Mesothelial cell of epicardium (in vitro differentiated cells): ENCODE measurements around the gene AHDC1. TPM values are rescaled to one million over a fixed set of nuclear protein-coding genes. Genes with fewer than 3 reads are reported as not detected.

Experiments used
- DNase-seq, 2 experiments: peaks; one replicate each; pipeline ENCODE4 v3.0.0; 2021; ENCODE audit warnings: low spot score in 2 of 2; ENCODE audit not compliant: unreplicated experiment in 2 of 2
- H3K27ac Mint-ChIP-seq: 2 replicates; pipeline ENCODE4 v1.8.0; 2021; ENCODE audit warnings: mixed read lengths
- H3K27me3 Mint-ChIP-seq: 2 replicates; pipeline ENCODE4 v1.8.0; 2021; ENCODE audit warnings: low read depth, mixed read lengths
- H3K36me3 Mint-ChIP-seq: 2 replicates; pipeline ENCODE4 v1.8.0; 2021; ENCODE audit warnings: mixed read lengths
- H3K4me1 Mint-ChIP-seq: 2 replicates; pipeline ENCODE4 v1.8.0; 2021; ENCODE audit warnings: mixed read lengths
- H3K4me3 Mint-ChIP-seq: 2 replicates; pipeline ENCODE4 v1.8.0; 2021; ENCODE audit warnings: mild to moderate bottlenecking, moderate library complexity, mixed read lengths
- H3K9me3 Mint-ChIP-seq: 2 replicates; pipeline ENCODE4 v1.8.0; 2021; ENCODE audit warnings: mixed read lengths
- total RNA-seq: library from RNA; stranded (reverse); gene quantifications from 3 replicates; pipeline ENCODE4 v1.2.1, GENCODE V29; 2021
- TF ChIP-seq, protein P1 (sequence below): fragments of 200-600 bp; sonication (generic); IDR thresholded peaks from one replicate; pipeline ENCODE4 v1.5.0; 2021; ENCODE audit warnings: antibody characterized with exemption; ENCODE audit not compliant: unreplicated experiment

The AHDC1 gene
- total RNA-seq, 1 donor from 2014 or later = 73.5 TPM

DNA sequence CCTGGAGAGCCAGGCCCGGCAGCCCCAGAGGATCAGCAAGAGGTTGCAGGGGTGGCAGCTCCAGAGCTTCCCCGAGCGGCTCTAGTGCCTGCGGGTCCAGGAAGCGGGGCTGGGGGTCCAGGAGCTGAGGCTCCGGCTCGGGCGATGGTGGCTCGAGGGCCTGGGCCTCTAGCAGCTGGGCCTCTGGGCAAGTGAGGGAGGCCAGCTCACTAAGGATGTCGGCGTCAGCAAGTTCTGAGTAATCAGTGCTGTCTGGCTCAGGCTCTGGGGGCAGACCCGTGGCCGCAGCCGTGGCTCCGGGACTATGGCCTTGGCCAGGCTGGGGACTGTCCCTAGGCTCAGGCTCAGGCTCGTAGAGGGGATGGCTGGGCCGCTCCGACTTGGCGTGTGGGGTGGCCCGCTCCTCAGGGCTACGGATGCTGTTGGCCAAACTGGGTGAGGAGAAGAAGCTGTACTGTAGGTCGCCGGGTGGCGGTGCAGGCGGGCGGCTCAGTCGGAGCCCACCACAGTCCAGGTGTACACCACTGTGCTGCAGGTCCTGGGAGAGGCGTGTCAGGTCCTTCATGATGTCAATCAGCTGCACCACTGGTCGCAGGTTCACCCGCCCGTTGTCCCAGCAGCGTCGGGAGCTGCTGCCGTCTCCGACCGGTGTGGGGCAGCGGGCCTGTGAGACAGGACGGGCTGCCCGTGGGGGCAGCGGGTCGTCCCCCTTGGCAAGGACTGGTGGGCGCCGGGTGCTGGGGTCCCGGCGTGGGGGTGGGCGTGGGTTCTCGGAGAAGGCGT lies 52.6 kb downstream of the AHDC1 start:
- TF ChIP-seq, protein P1, sequence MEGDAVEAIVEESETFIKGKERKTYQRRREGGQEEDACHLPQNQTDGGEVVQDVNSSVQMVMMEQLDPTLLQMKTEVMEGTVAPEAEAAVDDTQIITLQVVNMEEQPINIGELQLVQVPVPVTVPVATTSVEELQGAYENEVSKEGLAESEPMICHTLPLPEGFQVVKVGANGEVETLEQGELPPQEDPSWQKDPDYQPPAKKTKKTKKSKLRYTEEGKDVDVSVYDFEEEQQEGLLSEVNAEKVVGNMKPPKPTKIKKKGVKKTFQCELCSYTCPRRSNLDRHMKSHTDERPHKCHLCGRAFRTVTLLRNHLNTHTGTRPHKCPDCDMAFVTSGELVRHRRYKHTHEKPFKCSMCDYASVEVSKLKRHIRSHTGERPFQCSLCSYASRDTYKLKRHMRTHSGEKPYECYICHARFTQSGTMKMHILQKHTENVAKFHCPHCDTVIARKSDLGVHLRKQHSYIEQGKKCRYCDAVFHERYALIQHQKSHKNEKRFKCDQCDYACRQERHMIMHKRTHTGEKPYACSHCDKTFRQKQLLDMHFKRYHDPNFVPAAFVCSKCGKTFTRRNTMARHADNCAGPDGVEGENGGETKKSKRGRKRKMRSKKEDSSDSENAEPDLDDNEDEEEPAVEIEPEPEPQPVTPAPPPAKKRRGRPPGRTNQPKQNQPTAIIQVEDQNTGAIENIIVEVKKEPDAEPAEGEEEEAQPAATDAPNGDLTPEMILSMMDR = no peak
- H3K4me3 Mint-ChIP-seq = no peak overlapping the region
- no peaks in the 10 kb centered on the region for H3K27me3 Mint-ChIP-seq
- H3K27ac Mint-ChIP-seq = no peak overlapping the region
- no peaks in the 10 kb centered on the region for H3K9me3 Mint-ChIP-seq
- H3K36me3 Mint-ChIP-seq = peaks cover 23% of the 10 kb centered on the region
- DNase-seq = peak in 1 of 2 experiments; percentile 36
- peaks cover 3% of the 10 kb centered on the region for H3K4me1 Mint-ChIP-seq

DNA sequence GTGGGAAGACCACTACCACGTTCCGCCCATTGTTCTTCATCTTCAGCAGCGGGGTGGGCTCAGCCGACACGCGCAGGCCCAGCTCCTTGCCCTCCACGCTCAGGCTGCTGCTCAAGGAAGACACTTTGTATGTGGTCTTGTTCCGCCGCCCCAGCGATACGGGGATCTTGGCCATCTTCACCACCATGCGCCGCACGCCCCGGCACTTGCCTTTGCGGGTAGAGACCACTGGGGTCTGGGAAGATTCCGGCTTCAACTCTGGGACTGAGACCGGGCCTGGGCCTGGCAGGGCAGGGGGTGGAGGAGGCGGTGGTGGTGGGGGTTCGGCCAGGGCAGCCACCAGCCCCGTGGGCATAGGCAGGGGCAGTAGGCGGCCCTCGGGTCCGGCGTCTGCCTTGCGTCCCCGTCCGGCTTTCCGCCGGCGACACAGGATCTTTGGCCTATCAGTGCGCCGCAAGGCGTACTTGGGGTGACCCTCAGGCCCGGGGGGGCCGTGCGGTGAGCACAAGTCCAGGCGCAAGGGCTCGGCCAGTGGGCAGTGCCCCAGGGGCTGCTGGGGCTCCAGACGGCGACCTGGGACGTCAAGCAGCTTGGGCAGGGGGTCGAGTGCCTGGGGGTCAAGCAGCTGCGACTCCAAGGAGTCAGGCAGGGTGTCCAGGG lies 53.3 kb downstream of the AHDC1 start:
- peak in 1 of 2 experiments; percentile 36 for DNase-seq
- TF ChIP-seq, protein P1 = no peak
- Mint-ChIP-seq H3K27ac (no peak overlapping the region), H3K27me3 (no peaks in the 10 kb centered on the region), H3K4me1 (no peaks in the 10 kb centered on the region), H3K4me3 (no peak overlapping the region), H3K36me3 (peaks cover 23% of the 10 kb centered on the region), H3K9me3 (no peaks in the 10 kb centered on the region)

DNA sequence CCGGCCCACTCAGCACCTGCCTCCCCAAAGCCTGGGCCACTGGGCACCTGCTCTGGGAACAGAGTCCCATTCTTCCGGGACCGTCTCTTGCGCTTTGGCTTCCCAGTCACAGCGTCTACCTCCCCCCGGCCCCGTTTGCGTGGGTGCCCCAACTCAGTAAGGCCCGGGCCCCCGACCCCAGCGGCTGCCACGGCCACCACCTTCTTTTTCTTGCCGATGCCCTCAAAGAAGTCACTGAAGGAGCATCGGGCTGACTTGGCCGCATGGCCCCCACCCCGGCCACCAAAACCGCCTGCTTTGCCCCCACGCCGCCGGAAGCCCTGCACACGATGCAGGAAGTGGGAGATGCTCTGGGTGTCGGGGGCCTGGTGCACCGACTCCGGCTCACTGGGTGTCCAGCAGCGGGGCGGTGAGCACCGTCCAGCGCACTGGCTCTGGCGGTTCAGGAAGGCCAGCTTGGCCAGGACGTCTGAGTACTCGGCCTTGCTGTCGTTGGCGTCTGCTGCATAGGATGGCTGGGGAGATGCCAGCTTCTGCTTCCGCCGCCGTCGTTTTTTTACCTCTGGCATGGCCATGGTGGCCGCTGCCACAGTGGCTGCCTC lies 54.0 kb downstream of the AHDC1 start:
- Mint-ChIP-seq H3K27ac (no peak overlapping the region), H3K9me3 (no peaks in the 10 kb centered on the region), H3K36me3 (peaks cover 23% of the 10 kb centered on the region), H3K4me1 (no peaks in the 10 kb centered on the region), H3K27me3 (no peaks in the 10 kb centered on the region), H3K4me3 (no peak overlapping the region)
- TF ChIP-seq, protein P1 = no peak
- peak in 1 of 2 experiments; percentile 33 for DNase-seq

DNA sequence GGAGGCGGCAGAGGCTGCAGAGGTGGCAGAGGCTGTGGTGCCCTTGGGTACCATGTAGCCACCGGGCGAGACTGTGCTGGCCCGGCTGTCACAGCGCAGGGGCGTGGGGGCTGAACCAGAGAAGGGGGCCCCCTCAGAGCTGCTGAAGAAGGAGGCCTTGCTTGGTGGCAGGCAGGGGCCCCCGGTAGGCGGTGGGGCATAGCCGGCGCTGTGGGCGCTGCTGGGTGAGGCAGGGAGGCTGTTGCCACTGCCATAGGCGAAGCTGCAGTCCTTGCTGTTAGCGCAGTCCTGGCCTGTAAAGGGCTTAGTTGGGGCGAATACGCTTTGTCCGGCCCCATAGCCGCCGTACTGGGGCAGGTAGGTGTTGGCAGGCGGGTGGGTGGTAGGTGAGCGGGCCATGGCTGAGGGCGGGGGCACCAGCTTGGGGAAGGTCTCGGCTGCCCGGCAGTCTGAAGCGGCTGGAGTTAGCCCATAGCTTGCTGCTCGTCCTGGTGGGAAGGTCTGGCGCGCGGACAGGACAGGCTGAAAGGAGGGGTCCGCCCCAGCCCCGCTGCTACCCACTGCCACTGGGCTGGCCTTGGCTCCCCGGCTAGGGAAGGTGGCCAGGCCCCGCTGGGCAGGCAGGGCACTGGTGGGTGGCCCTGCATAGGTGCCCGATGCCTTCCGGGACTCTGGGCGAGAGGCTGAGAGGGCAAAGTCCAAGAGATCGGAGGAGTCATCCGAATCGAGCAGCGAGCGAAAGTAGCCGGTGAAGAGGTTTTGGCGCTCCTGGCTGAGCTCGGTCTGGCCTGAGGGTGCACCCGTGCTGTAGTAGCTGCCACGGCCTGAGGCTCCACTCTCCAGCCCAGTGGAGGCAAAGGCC lies 54.9 kb downstream of the AHDC1 start:
- no peaks in the 10 kb centered on the region for H3K9me3 Mint-ChIP-seq
- H3K36me3 Mint-ChIP-seq = peaks cover 27% of the 10 kb centered on the region
- no peak overlapping the region for H3K4me3 Mint-ChIP-seq
- DNase-seq = no peak
- no peaks in the 10 kb centered on the region for H3K27me3 Mint-ChIP-seq
- no peaks in the 10 kb centered on the region for H3K4me1 Mint-ChIP-seq
- H3K27ac Mint-ChIP-seq = no peak overlapping the region
- TF ChIP-seq, protein P1 = no peak

DNA sequence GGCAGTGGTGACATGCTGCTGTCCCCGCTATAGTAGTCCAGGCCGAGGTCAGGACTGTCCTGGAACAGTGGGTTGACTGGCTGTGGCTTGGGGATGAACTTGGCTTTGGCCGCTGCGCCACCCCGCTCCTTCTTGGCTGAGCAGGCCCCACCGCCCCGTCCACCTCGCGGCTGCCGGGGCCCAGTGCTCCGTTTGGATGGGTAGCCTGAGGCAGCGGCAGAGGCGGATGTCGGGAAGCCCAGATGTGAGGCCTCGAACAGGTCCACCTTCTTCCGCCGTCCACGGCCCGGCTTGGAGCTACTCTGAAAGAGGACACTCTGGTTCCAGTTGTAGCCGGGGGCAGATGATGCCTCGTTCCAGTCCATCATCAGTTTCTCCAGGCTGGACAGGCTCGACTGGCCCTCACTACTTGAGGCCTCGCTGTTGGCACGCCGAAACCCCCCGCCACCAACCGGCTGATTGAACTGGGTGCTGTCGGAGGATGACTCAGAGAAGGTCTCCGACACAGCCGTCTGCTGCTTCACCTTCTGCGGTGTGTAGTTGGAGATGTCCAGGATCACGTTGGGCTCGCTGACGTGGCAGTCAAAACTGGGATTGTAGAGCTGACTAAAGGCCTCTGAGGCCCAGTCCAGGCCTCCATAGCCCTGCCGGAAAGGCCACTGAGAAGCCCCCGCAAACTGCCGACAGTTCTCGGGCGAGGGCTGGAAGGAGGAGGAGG lies 55.6 kb downstream of the AHDC1 start:
- DNase-seq = no peak
- Mint-ChIP-seq H3K9me3 (no peaks in the 10 kb centered on the region), H3K4me3 (no peak overlapping the region), H3K27ac (no peak overlapping the region), H3K36me3 (peaks cover 22% of the 10 kb centered on the region), H3K27me3 (no peaks in the 10 kb centered on the region), H3K4me1 (peaks cover 2% of the 10 kb centered on the region)
- TF ChIP-seq, protein P1 = no peak
